Adipocyte (in vitro differentiated cells): ENCODE results near the gene PITPNM1.
"Not testable (repeated sequence)": the region's sequence is repeated elsewhere in the genome, so short reads cannot be mapped to it uniquely, and the experiment has no call there.

Experiments used
- DNase-seq: peaks from one replicate; pipeline ENCODE4 v3.0.0-alpha.2; 2015; ENCODE audit warnings: low read depth
- H3K27me3 ChIP-seq: replicated peaks from 2 replicates; pipeline ENCODE4 v1.7.0; 2013; ENCODE audit warnings: mild to moderate bottlenecking, low read length, moderate library complexity; ENCODE audit not compliant: control insufficient read depth, insufficient read depth
- H3K36me3 ChIP-seq: 2 replicates; pipeline ENCODE4 v1.7.0; 2013; ENCODE audit warnings: low read length, mild to moderate bottlenecking, moderate library complexity; ENCODE audit not compliant: control insufficient read depth, insufficient read depth, severe bottlenecking
- H3K4me1 ChIP-seq: 2 replicates; pipeline ENCODE4 v1.7.0; 2013; ENCODE audit warnings: mild to moderate bottlenecking, low read length, moderate library complexity; ENCODE audit not compliant: control insufficient read depth, insufficient read depth
- H3K4me3 ChIP-seq: 2 replicates; pipeline ENCODE4 v1.7.0; 2013; ENCODE audit warnings: mild to moderate bottlenecking, low read length, moderate library complexity
- H3K9ac ChIP-seq: 2 replicates; pipeline ENCODE4 v1.7.0; 2013; ENCODE audit warnings: mild to moderate bottlenecking, low read length, moderate library complexity
- H3K9me3 ChIP-seq: 2 replicates; pipeline ENCODE4 v1.7.0; 2013; ENCODE audit warnings: mild to moderate bottlenecking, low read length, moderate library complexity; ENCODE audit not compliant: control insufficient read depth

The PITPNM1 gene

DNA sequence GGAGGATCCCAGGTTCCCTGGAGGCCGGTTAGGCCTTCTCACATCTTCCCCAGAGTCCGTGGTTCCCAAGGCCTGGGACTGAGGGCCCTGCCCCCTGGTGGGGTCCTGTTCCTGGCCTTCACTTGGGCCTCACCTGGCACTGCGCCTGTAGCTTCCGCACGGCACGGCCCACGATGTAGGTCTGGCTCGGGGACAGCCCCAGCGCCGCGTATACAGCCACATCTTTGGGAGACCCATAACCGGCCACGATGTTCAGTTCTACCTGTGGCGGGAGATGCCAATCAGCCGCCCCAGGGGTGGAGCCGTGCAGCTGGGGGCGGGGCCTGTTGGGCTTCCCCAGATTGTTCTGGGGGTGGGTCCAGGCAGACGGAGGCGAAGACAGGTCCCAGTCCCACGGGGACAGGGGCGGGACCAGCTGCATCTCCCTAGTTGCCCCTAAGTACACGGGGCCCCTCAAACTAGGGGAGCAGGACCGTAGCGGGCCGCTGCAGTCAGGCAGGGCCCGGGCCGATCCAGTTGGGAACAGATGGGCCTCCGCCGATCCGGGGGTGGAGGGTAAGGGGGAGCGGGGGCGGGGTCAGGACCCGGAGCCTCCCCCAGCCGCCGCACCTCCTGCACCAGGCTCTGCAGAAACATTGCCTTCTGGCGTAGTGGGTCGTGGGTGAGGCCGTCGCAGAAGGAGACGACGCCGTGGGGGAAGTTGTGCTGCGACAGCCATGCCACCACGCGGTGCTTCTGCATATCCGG is 12.2 kb downstream of the PITPNM1 start:
- Histone ChIP-seq H3K9ac (no peak overlapping the region), H3K9me3 (no peaks in the 10 kb centered on the region), H3K4me1 (peaks cover 3% of the 10 kb centered on the region), H3K27me3 (no peaks in the 10 kb centered on the region), H3K4me3 (no peak overlapping the region), H3K36me3 (peaks cover 30% of the 10 kb centered on the region)
- no peak for DNase-seq

GRCh38 chr11:67492069-67492727 is 13.0 kb downstream of the PITPNM1 start:
- peaks cover 3% of the 10 kb centered on the region for H3K4me1 ChIP-seq
- no peak overlapping the region for H3K4me3 ChIP-seq
- H3K27me3 ChIP-seq: no peaks in the 10 kb centered on the region
- H3K9me3 ChIP-seq: no peaks in the 10 kb centered on the region
- H3K9ac ChIP-seq: no peak overlapping the region
- no peak for DNase-seq
- peaks cover 31% of the 10 kb centered on the region for H3K36me3 ChIP-seq

GRCh38 chr11:67491276-67492068 is 13.7 kb downstream of the PITPNM1 start:
- Histone ChIP-seq H3K4me3 (no peak overlapping the region), H3K9ac (no peak overlapping the region), H3K27me3 (no peaks in the 10 kb centered on the region), H3K9me3 (no peaks in the 10 kb centered on the region), H3K4me1 (peaks cover 3% of the 10 kb centered on the region), H3K36me3 (peaks cover 31% of the 10 kb centered on the region)
- no peak for DNase-seq

DNA sequence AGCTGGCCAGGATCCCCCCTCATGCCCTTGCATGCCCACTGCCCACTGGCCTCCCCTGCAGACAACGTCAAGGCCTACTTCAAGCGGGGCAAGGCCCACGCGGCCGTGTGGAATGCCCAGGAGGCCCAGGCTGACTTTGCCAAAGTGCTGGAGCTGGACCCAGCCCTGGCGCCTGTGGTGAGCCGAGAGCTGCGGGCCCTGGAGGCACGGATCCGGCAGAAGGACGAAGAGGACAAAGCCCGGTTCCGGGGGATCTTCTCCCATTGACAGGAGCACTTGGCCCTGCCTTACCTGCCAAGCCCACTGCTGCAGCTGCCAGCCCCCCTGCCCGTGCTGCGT is 14.5 kb downstream of the PITPNM1 start:
- Histone ChIP-seq H3K4me1 (peaks cover 3% of the 10 kb centered on the region), H3K4me3 (no peak overlapping the region), H3K9ac (no peak overlapping the region), H3K36me3 (peaks cover 28% of the 10 kb centered on the region), H3K27me3 (no peaks in the 10 kb centered on the region), H3K9me3 (no peaks in the 10 kb centered on the region)
- no peak for DNase-seq

DNA sequence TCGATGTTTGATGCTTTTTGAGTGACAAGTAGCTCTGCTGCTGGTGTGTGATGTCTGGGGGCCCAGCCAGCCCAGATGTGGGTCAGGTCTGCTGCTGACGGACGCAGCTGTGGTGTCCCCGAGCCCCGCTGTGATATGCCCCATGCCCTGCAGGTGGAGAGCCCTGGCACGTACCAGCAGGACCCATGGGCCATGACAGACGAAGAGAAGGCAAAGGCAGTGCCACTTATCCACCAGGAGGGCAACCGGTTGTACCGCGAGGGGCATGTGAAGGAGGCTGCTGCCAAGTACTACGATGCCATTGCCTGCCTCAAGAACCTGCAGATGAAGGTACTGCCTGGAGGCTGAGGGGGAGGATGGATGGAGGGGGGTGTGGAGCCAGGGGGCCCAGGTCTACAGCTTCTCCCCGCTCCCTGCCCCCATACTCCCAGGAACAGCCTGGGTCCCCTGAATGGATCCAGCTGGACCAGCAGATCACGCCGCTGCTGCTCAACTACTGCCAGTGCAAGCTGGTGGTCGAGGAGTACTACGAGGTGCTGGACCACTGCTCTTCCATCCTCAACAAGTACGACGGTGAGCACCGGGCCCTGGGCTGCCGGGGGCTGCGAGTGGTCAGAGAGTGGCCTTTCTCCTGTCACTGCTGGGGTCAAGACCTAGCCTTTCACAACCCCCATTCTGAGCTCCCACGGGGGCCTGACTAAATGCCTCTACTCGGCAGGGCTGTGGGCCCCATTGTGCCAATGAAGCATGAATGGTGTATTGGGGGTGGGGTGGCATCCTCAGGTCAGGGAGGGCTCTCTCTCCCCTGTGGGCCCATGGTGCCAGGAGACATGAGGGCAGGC is 15.1 kb downstream of the PITPNM1 start:
- no peak for DNase-seq
- H3K27me3 ChIP-seq: no peaks in the 10 kb centered on the region
- H3K36me3 ChIP-seq: peaks cover 27% of the 10 kb centered on the region
- H3K4me1 ChIP-seq: peaks cover 3% of the 10 kb centered on the region
- H3K9ac ChIP-seq: no peak overlapping the region
- H3K9me3 ChIP-seq: no peaks in the 10 kb centered on the region
- no peak overlapping the region for H3K4me3 ChIP-seq

DNA sequence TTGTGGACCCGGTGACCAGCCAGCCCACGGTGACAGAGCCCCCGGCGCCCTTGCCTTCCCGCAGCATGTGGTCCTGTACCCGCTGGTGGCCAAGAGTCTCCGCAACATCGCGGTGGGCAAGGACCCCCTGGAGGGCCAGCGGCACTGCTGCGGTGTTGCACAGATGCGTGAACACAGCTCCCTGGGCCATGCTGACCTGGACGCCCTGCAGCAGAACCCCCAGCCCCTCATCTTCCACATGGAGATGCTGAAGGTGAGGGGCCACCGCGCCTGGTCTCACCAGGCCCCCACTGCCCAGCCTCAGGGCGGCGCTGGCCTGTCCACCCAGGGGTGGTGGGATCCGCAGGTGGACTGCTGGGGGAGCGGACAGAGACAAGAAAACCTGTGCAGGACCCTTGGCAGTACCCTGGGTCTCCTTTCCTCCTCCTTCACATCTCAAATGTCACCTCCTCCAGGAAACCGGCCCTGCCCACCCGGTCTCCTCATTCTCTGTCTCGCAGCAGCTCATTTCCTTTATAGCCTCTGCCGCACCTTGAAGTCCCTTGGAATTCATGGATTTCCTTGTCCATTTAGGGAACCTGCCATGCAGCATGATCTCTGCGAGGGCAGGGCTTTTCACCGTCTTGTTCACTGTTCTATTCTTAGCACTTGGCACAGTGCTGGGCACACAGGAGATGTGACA is 15.8 kb downstream of the PITPNM1 start:
- Histone ChIP-seq H3K27me3 (no peaks in the 10 kb centered on the region), H3K4me1 (peaks cover 3% of the 10 kb centered on the region), H3K36me3 (peaks cover 27% of the 10 kb centered on the region), H3K4me3 (no peak overlapping the region), H3K9me3 (no peaks in the 10 kb centered on the region), H3K9ac (no peak overlapping the region)
- DNase-seq: no peak

- Histone ChIP-seq H3K27me3 (no peaks in the 10 kb centered on the region), H3K9me3 (no peaks in the 10 kb centered on the region), H3K4me3 (no peak overlapping the region), H3K4me1 (peaks cover 10% of the 10 kb centered on the region), H3K36me3 (peaks cover 15% of the 10 kb centered on the region), H3K9ac (no peak overlapping the region)
- no peak for DNase-seq
Measured at GRCh38 chr11:67486481-67487195, 18.5 kb downstream of the PITPNM1 start.

DNA sequence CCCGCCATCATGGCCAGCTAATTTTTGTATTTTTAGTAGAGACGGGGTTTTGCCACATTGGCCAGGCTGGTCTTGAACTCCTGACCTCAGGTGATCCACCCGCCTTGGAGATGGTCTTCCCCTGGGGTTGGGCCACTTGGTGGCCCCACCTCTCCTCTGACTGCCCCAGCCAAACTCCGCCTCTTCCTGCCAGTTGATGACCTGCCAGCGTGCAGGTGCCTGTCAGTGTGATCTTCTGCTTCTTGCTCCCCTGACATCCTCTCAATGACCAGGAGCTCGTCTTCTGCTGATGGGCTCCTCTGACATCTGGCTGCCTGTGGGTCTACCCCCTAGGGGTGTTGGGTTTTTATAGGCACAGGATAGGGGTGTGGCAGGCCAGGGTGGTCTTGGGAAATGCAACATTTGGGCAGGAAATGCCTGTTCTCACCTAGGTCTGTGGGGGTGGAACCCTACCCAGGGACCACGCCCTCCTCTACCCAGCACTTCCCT is 19.2 kb downstream of the PITPNM1 start:
- not testable (repeated sequence) for H3K4me1 ChIP-seq, DNase-seq, H3K9me3 ChIP-seq, H3K27me3 ChIP-seq, H3K9ac ChIP-seq, H3K4me3 ChIP-seq
- peaks cover 13% of the 10 kb centered on the region for H3K36me3 ChIP-seq

DNA sequence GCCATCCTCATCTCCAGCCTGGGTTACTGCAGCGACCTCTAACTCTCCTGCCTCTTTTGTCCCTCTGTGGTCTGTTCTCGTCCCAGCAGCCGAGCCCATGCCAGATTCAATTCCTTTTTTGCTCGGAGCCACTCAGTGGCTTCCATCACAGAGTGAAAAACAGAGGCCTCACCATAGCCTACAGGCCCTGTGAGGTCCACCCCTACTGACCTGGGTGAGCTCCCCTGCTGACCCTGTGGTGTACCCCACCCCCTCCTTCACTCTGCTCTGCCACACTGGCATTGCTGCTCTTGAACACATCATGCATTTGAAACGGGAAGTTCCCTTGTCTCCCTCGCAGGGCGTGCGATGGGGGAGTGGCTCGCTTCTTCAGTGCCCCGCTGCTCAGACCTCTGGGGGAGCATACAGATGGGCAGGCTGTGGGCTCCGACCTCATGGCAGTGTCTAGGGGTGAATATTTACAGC is 20.3 kb downstream of the PITPNM1 start:
- no peaks in the 10 kb centered on the region for H3K27me3 ChIP-seq
- no peaks in the 10 kb centered on the region for H3K9me3 ChIP-seq
- DNase-seq: no peak
- H3K4me1 ChIP-seq: peaks cover 7% of the 10 kb centered on the region
- no peak overlapping the region for H3K9ac ChIP-seq
- peaks cover 11% of the 10 kb centered on the region for H3K36me3 ChIP-seq
- H3K4me3 ChIP-seq: no peak overlapping the region
